HEK293 (cell line): ENCODE results near the gene ANP32B.

ENCODE experiments used
- ZNF830 ChIP-seq: fragments of 450-650 bp; IDR thresholded peaks from 2 replicates; pipeline ENCODE4 v1.5.0; 2018; ENCODE audit warnings: missing biosample characterization, missing genetic modification characterization, low read depth, mild to moderate bottlenecking, moderate library complexity
- TF ChIP-seq, protein P1 (sequence below): fragments of 450-650 bp; formaldehyde crosslinking; IDR thresholded peaks from 2 replicates; pipeline ENCODE4 v1.5.1; 2016; ENCODE audit warnings: missing biosample characterization, missing genetic modification characterization

DNA sequence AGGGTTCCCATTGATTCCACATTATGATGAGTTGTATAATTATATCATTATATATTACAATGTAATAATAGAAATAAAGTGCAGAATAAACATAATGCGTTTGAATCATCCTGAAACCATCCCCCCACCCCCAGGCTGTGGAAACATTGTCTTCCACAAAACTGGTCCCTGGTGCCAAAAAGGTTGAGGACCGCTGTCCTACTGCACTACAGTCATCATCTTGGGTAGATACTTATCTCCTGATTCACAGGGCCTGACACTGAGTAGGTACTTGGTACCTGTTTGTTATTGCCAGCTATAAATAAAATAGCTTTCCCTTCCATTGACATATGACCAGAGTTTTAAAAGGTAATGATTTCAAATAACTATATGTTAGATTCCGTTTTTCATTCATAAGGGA is 25.6 kb downstream of the ANP32B start:
- TF ChIP-seq, protein P1, sequence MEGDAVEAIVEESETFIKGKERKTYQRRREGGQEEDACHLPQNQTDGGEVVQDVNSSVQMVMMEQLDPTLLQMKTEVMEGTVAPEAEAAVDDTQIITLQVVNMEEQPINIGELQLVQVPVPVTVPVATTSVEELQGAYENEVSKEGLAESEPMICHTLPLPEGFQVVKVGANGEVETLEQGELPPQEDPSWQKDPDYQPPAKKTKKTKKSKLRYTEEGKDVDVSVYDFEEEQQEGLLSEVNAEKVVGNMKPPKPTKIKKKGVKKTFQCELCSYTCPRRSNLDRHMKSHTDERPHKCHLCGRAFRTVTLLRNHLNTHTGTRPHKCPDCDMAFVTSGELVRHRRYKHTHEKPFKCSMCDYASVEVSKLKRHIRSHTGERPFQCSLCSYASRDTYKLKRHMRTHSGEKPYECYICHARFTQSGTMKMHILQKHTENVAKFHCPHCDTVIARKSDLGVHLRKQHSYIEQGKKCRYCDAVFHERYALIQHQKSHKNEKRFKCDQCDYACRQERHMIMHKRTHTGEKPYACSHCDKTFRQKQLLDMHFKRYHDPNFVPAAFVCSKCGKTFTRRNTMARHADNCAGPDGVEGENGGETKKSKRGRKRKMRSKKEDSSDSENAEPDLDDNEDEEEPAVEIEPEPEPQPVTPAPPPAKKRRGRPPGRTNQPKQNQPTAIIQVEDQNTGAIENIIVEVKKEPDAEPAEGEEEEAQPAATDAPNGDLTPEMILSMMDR (tag by site-specific recombination), result no peak
- no peak for TF ChIP-seq ZNF830
